Endodermal cell (in vitro differentiated cells): Measurements from ENCODE around the gene SNRPN. TPM values are rescaled to one million over a fixed set of nuclear protein-coding genes. Genes with fewer than 3 reads are reported as not detected.

Experiments used
- DNase-seq: peaks from one replicate; pipeline ENCODE4 v3.0.0-alpha.2; 2017
- H3K27ac ChIP-seq: 2 replicates; pipeline ENCODE4 v1.5.1; 2013; ENCODE audit warnings: mild to moderate bottlenecking, low read depth, low read length, moderate library complexity
- H3K27me3 ChIP-seq: 2 replicates; pipeline ENCODE4 v1.6.1; 2013; ENCODE audit warnings: mild to moderate bottlenecking, low read length, moderate library complexity; ENCODE audit not compliant: insufficient read depth, control insufficient read depth, poor library complexity, severe bottlenecking
- H3K36me3 ChIP-seq: 2 replicates; pipeline ENCODE4 v1.7.0; 2013; ENCODE audit warnings: mild to moderate bottlenecking, low read length, moderate library complexity; ENCODE audit not compliant: control insufficient read depth, insufficient read depth
- H3K4me1 ChIP-seq: one replicate; pipeline ENCODE4 v1.7.0; 2013; ENCODE audit warnings: low read length; ENCODE audit not compliant: control insufficient read depth, insufficient read depth
- H3K4me3 ChIP-seq: 2 replicates; pipeline ENCODE4 v1.5.1; 2013; ENCODE audit warnings: mild to moderate bottlenecking, low read length, moderate library complexity
- H3K9ac ChIP-seq: 2 replicates; pipeline ENCODE4 v1.6.1; 2013; ENCODE audit warnings: mild to moderate bottlenecking, low read length, moderate library complexity; ENCODE audit not compliant: poor library complexity, severe bottlenecking; ENCODE audit errors: extremely low read depth
- H3K9me3 ChIP-seq: 2 replicates; pipeline ENCODE4 v1.6.1; 2013; ENCODE audit warnings: mild to moderate bottlenecking, low read length, moderate library complexity; ENCODE audit not compliant: control insufficient read depth
- H3K27ac Mint-ChIP-seq: 2 replicates; pipeline ENCODE4 v1.8.0; 2020; ENCODE audit warnings: mixed read lengths
- H3K27me3 Mint-ChIP-seq: 2 replicates; pipeline ENCODE4 v1.8.0; 2021; ENCODE audit warnings: mild to moderate bottlenecking, mixed read lengths; ENCODE audit not compliant: insufficient read depth
- H3K36me3 Mint-ChIP-seq: 2 replicates; pipeline ENCODE4 v1.8.0; 2020; ENCODE audit warnings: low read depth, mixed read lengths
- H3K4me1 Mint-ChIP-seq: 2 replicates; pipeline ENCODE4 v1.8.0; 2020; ENCODE audit warnings: mixed read lengths
- H3K4me3 Mint-ChIP-seq: 2 replicates; pipeline ENCODE4 v1.8.0; 2020; ENCODE audit warnings: mild to moderate bottlenecking, moderate library complexity, mixed read lengths
- H3K9me3 Mint-ChIP-seq: 2 replicates; pipeline ENCODE4 v1.8.0; 2020; ENCODE audit warnings: mild to moderate bottlenecking, mixed read lengths
- CTCF ChIP-seq: fragments of 200-600 bp; sonication (generic); conservative IDR thresholded peaks from 2 replicates; pipeline ENCODE4 v1.5.0; 2021; ENCODE audit warnings: antibody characterized with exemption, mild to moderate bottlenecking
- WGBS, 2 experiments: methylation state at CpG; one replicate each; pipeline versions ENCODE4 v1.1.5 to v1.1.7; 2013; ENCODE audit warnings: missing lambda C conversion rate in 2 of 2, mixed read lengths in 1 of 2; ENCODE audit not compliant: insufficient coverage in 1 of 2, insufficient read length in 1 of 2; 5-methylcytosine and 5-hydroxymethylcytosine counted together
- total RNA-seq, 2 donors: library from RNA; stranded (reverse); fragmentation: NEBNext Ultra II Directional in 1 of 2; extraction: Animal tissue kit (Norgen Biotek cat#: 25700) in 1 of 2; gene quantifications; 2 replicates in 1 of 2; 3 replicates in 1 of 2; pipeline ENCODE4 v1.2.1, GENCODE V29; 2021

SNRPN gene
- total RNA-seq, 2 donors from 2014 or later: 287 to 299 TPM

GRCh38 chr15:24962880-24963279 is 8.1 kb downstream of the SNRPN start:
- peaks cover 58% of the 10 kb centered on the region for H3K36me3 Mint-ChIP-seq
- H3K4me3 ChIP-seq: no peak overlapping the region
- peaks cover 46% of the 10 kb centered on the region for H3K9me3 ChIP-seq
- H3K4me1 Mint-ChIP-seq: peaks cover 8% of the 10 kb centered on the region
- peaks cover 78% of the 10 kb centered on the region for H3K36me3 ChIP-seq
- H3K4me3 Mint-ChIP-seq: no peak overlapping the region
- H3K9me3 Mint-ChIP-seq: peaks cover 47% of the 10 kb centered on the region
- no peak for DNase-seq
- no peaks in the 10 kb centered on the region for H3K4me1 ChIP-seq
- no peak overlapping the region for H3K27ac ChIP-seq
- no peaks in the 10 kb centered on the region for H3K27me3 Mint-ChIP-seq
- no peak overlapping the region for H3K9ac ChIP-seq
- WGBS, 2 experiments: 100% methylated on average over 2 of the region's 4 CpGs
- no peak overlapping the region for H3K27ac Mint-ChIP-seq
- TF ChIP-seq CTCF: no peak
- no peaks in the 10 kb centered on the region for H3K27me3 ChIP-seq

GRCh38 chr15:24966364-24967103 is 11.7 kb downstream of the SNRPN start:
- Histone ChIP-seq H3K36me3 (peaks cover 81% of the 10 kb centered on the region), H3K9ac (no peak overlapping the region), H3K27me3 (no peaks in the 10 kb centered on the region), H3K9me3 (peaks cover 21% of the 10 kb centered on the region), H3K4me3 (no peak overlapping the region), H3K4me1 (no peaks in the 10 kb centered on the region), H3K27ac (no peak overlapping the region)
- H3K36me3 Mint-ChIP-seq: peaks cover 61% of the 10 kb centered on the region
- no peak overlapping the region for H3K4me3 Mint-ChIP-seq
- no peak overlapping the region for H3K27ac Mint-ChIP-seq
- peaks cover 42% of the 10 kb centered on the region for H3K9me3 Mint-ChIP-seq
- 67 to 73% methylated on average over 3 to 4 of the region's 4 CpGs for WGBS, 2 experiments
- DNase-seq: no peak
- H3K27me3 Mint-ChIP-seq: no peaks in the 10 kb centered on the region
- peaks cover 2% of the 10 kb centered on the region for H3K4me1 Mint-ChIP-seq
- no peak for TF ChIP-seq CTCF

- Histone ChIP-seq H3K9me3 (peaks cover 15% of the 10 kb centered on the region), H3K27me3 (no peaks in the 10 kb centered on the region), H3K27ac (no peak overlapping the region), H3K36me3 (peaks cover 76% of the 10 kb centered on the region), H3K9ac (no peak overlapping the region), H3K4me1 (no peaks in the 10 kb centered on the region), H3K4me3 (no peak overlapping the region)
- no peak for DNase-seq
- Mint-ChIP-seq H3K27ac (no peak overlapping the region), H3K36me3 (peaks cover 67% of the 10 kb centered on the region), H3K4me1 (peaks cover 2% of the 10 kb centered on the region), H3K9me3 (peaks cover 42% of the 10 kb centered on the region), H3K27me3 (no peaks in the 10 kb centered on the region), H3K4me3 (no peak overlapping the region)
- no peak for TF ChIP-seq CTCF
- WGBS, 2 experiments: 91 to 100% methylated on average over 1 to 3 of the region's 3 CpGs
These were observed 16.3 kb downstream of the SNRPN start for GRCh38 chr15:24971052-24971451.
